Natural killer cell (primary cell): ENCODE measurements around the gene CD72. TPM values are rescaled to one million over a fixed set of nuclear protein-coding genes. Genes with fewer than 3 reads are reported as not detected.
"Not testable (repeated sequence)": the region's sequence is repeated elsewhere in the genome, so short reads cannot be mapped to it uniquely, and the experiment has no call there.

Experiments used
- ATAC-seq, 3 donors: fragments of 150-1000 bp in 2 of 3; fragments of 200-7000 bp in 1 of 3; cut with Tn5 transposase; 1 replicate in 1 of 3; 2 replicates in 2 of 3; pipeline ENCODE4 v1.10.0; 2021; ENCODE audit warnings: mild to moderate bottlenecking in 2 of 3, moderate library complexity in 2 of 3
- DNase-seq, 2 donors: peaks; one replicate each; pipeline versions ENCODE4 v3.0.0 to v3.0.0-alpha.2; 2013 to 2021; ENCODE audit warnings: mixed read lengths in 1 of 2
- H3K27ac ChIP-seq: one replicate; pipeline ENCODE4 v1.5.1; 2013; ENCODE audit warnings: mild to moderate bottlenecking, low read length
- H3K27me3 ChIP-seq: one replicate; pipeline ENCODE4 v1.6.1; 2013; ENCODE audit warnings: low read length; ENCODE audit not compliant: control insufficient read depth, insufficient read depth
- H3K36me3 ChIP-seq: one replicate; pipeline ENCODE4 v1.6.1; 2013; ENCODE audit warnings: low read length; ENCODE audit not compliant: control insufficient read depth, insufficient read depth
- H3K4me1 ChIP-seq: one replicate; pipeline ENCODE4 v1.6.1; 2013; ENCODE audit warnings: low read length; ENCODE audit not compliant: control insufficient read depth, insufficient read depth
- H3K4me3 ChIP-seq: one replicate; pipeline ENCODE4 v1.5.1; 2013; ENCODE audit warnings: low read length
- H3K9me3 ChIP-seq: one replicate; pipeline ENCODE4 v1.6.1; 2013; ENCODE audit warnings: low read length; ENCODE audit not compliant: control insufficient read depth, insufficient read depth
- H3K27ac Mint-ChIP-seq, 2 donors: one replicate each; pipeline ENCODE4 v1.8.0; 2022; ENCODE audit warnings: mild to moderate bottlenecking in 2 of 2, mixed read lengths in 2 of 2, moderate library complexity in 1 of 2
- H3K27me3 Mint-ChIP-seq, 2 donors: one replicate each; pipeline ENCODE4 v1.8.0; 2022; ENCODE audit warnings: low read depth in 2 of 2, mixed read lengths in 2 of 2
- H3K36me3 Mint-ChIP-seq: one replicate; pipeline ENCODE4 v1.8.0; 2022; ENCODE audit warnings: mixed read lengths
- H3K4me1 Mint-ChIP-seq, 2 donors: one replicate each; pipeline ENCODE4 v1.8.0; 2022; ENCODE audit warnings: mixed read lengths in 2 of 2
- H3K4me3 Mint-ChIP-seq: one replicate; pipeline ENCODE4 v1.8.0; 2022; ENCODE audit warnings: mild to moderate bottlenecking, moderate library complexity, mixed read lengths
- H3K9me3 Mint-ChIP-seq, 2 donors: one replicate each; pipeline ENCODE4 v1.8.0; 2022; ENCODE audit warnings: mixed read lengths in 2 of 2
- WGBS: methylation state at CpG from one replicate; pipeline ENCODE4 v1.1.7; 2013; ENCODE audit warnings: missing lambda C conversion rate; ENCODE audit not compliant: insufficient coverage; 5-methylcytosine and 5-hydroxymethylcytosine counted together
- intact Hi-C: fragments of 100-400 bp; cut with micrococcal nuclease; formaldehyde crosslinking; loops from one replicate; pipeline ENCODE4 v1.14.2; 2022
- total RNA-seq, 4 donors: library from RNA; stranded (reverse); fragments of 120-200 nt in 1 of 4; gene quantifications; one replicate each; pipeline versions ENCODE4 v1.2.3 to v1.2.4, GENCODE V29; 2013 to 2022
- TF ChIP-seq, protein P1 (sequence below): fragments of 200-600 bp; IDR thresholded peaks from one replicate; pipeline ENCODE4 v1.8.0; 2022; ENCODE audit warnings: antibody characterized with exemption

The CD72 gene
- total RNA-seq, 3 donors from 2014 or later (not counting 1 experiment from before 2014, with no cell fraction given): 27.0 to 48.1 (median 32.3) TPM

DNA sequence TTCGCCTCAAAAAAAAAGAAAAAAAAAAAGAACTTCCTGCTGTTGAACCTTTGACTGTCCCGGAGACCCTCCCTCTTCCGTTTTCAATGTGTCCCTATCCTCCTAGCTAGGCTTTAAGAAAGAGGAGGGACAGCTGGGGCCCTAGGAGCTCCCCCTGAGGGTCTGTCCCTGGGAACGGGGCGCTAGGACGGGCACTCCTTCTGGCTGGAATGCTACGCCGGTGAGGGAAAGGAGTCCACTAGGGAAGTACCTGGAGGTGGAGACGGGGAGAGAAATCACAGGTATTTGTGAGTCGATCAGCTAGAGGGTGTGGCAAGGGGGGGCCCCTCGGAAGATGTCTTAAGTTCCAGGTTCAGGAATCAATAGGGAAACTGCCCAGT, 27.9 kb upstream of the CD72 start:
- WGBS: under 1% methylated on average over 11 of the region's 11 CpGs
- H3K36me3 ChIP-seq: no peaks in the 10 kb centered on the region
- H3K27ac ChIP-seq: peak overlapping the region; percentile 82
- peaks cover 48 to 64% of the 10 kb centered on the region in 2 donors for H3K4me1 Mint-ChIP-seq
- no peaks in the 10 kb centered on the region for H3K36me3 Mint-ChIP-seq
- no peaks in the 10 kb centered on the region for H3K27me3 ChIP-seq
- H3K9me3 Mint-ChIP-seq: no peaks in the 10 kb centered on the region
- peak overlapping the region; percentile 55 for H3K4me3 ChIP-seq
- ATAC-seq: no peak
- H3K9me3 ChIP-seq: no peaks in the 10 kb centered on the region
- intact Hi-C loops: loop anchor here (1.0 to 2.0 kb wide), 3 partner anchors 42 to 169 kb away; partner anchors contain the start of genes CREB3, HINT2 and TLN1
- peaks cover 74% of the 10 kb centered on the region for H3K4me1 ChIP-seq
- TF ChIP-seq, protein P1, sequence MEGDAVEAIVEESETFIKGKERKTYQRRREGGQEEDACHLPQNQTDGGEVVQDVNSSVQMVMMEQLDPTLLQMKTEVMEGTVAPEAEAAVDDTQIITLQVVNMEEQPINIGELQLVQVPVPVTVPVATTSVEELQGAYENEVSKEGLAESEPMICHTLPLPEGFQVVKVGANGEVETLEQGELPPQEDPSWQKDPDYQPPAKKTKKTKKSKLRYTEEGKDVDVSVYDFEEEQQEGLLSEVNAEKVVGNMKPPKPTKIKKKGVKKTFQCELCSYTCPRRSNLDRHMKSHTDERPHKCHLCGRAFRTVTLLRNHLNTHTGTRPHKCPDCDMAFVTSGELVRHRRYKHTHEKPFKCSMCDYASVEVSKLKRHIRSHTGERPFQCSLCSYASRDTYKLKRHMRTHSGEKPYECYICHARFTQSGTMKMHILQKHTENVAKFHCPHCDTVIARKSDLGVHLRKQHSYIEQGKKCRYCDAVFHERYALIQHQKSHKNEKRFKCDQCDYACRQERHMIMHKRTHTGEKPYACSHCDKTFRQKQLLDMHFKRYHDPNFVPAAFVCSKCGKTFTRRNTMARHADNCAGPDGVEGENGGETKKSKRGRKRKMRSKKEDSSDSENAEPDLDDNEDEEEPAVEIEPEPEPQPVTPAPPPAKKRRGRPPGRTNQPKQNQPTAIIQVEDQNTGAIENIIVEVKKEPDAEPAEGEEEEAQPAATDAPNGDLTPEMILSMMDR: no peak
- no peaks in the 10 kb centered on the region for H3K27me3 Mint-ChIP-seq
- H3K4me3 Mint-ChIP-seq: peak overlapping the region; percentile 99
- DNase-seq: no peak
- H3K27ac Mint-ChIP-seq: peak overlapping the region; percentile 98

DNA sequence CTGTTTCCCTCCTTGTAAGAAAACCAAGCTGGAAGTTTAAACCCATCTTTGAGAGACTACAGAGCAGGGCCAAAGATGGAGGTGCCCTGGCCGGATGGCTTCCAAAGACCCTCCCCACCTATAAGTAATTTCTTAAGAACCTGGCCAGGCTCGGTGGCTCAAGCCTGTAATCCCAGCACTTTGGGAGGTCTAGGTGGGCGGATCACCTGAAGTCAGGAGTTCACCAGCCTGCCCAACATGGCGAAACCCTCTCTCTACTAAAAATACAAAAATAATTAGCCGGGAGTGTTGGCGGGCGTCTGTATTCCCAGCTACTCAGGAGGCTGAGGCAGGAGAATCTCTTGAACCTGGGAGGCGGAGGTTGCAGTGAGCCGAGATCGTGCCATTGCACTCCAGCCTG, 27.5 kb upstream of the CD72 start:
- not testable (repeated sequence) for H3K36me3 ChIP-seq, H3K9me3 ChIP-seq, DNase-seq, H3K9me3 Mint-ChIP-seq, H3K36me3 Mint-ChIP-seq, ATAC-seq, H3K27me3 Mint-ChIP-seq, H3K27me3 ChIP-seq
- 43% methylated on average over 10 of the region's 10 CpGs for WGBS
- peak overlapping the region; percentile 82 for H3K27ac ChIP-seq
- peaks cover 52 to 67% of the 10 kb centered on the region in 2 donors for H3K4me1 Mint-ChIP-seq
- H3K27ac Mint-ChIP-seq: peak overlapping the region; percentile 98
- peak overlapping the region; percentile 55 for H3K4me3 ChIP-seq
- intact Hi-C loops: loop anchor here (1.0 to 2.0 kb wide), 3 partner anchors 41 to 170 kb away; partner anchors contain the start of genes CREB3, HINT2 and TLN1
- peak overlapping the region; percentile 99 for H3K4me3 Mint-ChIP-seq
- peaks cover 70% of the 10 kb centered on the region for H3K4me1 ChIP-seq

DNA sequence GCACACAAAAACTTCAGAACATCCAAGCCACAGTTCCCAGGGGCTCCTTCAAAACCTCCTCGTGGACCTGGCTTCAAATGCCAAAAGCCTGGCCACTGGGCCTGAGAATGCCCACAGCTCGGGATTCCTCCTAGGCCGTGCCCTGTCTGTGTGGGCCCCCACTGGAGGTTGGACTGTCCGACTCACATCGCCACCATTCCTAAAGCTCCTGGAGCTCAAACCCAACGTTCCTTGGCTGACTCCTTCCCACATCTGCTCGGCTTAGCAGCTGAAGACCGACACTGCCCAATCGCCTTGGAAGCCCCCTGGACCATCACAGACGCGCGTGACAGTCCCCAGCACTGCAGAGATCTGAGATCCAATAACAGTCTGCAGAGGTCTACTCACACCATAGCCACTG, 24.8 kb upstream of the CD72 start:
- DNase-seq (no peak), ATAC-seq (no peak)
- no peak overlapping the region for H3K27ac Mint-ChIP-seq
- WGBS: 97% methylated on average over 12 of the region's 12 CpGs
- H3K4me3 Mint-ChIP-seq: no peak overlapping the region
- H3K36me3 Mint-ChIP-seq: no peaks in the 10 kb centered on the region
- Histone ChIP-seq H3K4me3 (no peak overlapping the region), H3K36me3 (no peaks in the 10 kb centered on the region), H3K9me3 (no peaks in the 10 kb centered on the region), H3K27ac (no peak overlapping the region), H3K4me1 (peaks cover 60% of the 10 kb centered on the region), H3K27me3 (no peaks in the 10 kb centered on the region)
- no peaks in the 10 kb centered on the region for H3K27me3 Mint-ChIP-seq
- H3K4me1 Mint-ChIP-seq: peaks cover 56 to 71% of the 10 kb centered on the region in 2 donors
- no peaks in the 10 kb centered on the region for H3K9me3 Mint-ChIP-seq
- TF ChIP-seq, protein P1: no peak
- intact Hi-C loops: no loop called here

DNA sequence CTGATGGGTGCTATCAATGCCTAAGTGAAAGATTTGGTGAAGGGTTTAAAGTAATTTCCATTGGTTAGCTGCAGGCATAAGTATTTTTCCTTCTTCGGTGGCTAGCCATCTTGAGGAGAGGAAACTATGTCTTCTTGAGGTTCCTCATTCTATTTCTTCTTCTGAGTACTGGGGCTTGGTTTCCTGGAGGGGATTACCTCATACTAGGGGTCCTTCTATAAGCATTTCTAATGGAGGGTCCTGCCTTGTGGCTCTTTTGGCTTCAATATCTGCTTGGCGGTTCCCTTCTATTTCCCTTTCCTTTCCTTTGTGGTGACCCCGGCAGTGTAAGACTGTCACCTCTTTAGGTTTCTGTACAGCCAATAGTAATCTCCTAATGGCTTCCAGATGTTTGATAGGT, 23.3 kb upstream of the CD72 start:
- peaks cover 62% of the 10 kb centered on the region for H3K4me1 ChIP-seq
- intact Hi-C loops, H3K4me3 ChIP-seq, H3K27me3 ChIP-seq, H3K27me3 Mint-ChIP-seq, H3K9me3 ChIP-seq, DNase-seq, H3K36me3 ChIP-seq, H3K9me3 Mint-ChIP-seq, H3K36me3 Mint-ChIP-seq, H3K27ac ChIP-seq, ATAC-seq: not testable (repeated sequence)
- WGBS: 70% methylated on average over 2 of the region's 3 CpGs
- Mint-ChIP-seq H3K27ac (peak overlapping the region; percentile 94 to 97), H3K4me1 (peaks cover 61 to 74% of the 10 kb centered on the region in 2 donors), H3K4me3 (peak overlapping the region; percentile 59)

DNA sequence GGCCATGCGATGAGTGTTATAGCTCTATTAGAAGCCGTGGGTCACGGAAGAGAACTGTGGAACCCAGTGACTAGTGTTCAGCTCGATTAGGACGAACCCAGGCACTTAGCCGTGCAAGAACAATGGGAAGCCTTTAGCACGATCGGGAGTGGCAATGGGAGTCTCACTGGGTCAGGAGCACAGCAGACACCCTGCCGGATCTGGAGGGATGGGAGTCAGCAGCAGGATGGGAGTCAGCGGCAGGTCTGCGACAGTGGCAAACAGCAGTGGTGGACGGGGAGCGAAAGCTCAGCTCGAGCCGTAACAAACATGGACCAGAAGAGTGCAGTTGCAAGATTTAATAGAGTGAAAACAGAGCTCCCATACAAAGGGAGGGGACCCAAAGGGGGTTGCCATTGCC, 22.2 kb upstream of the CD72 start:
- H3K27me3 Mint-ChIP-seq, H3K36me3 ChIP-seq, H3K9me3 ChIP-seq, intact Hi-C loops, H3K27me3 ChIP-seq, DNase-seq, H3K27ac ChIP-seq, H3K4me3 Mint-ChIP-seq, H3K9me3 Mint-ChIP-seq, H3K4me3 ChIP-seq, ATAC-seq, H3K36me3 Mint-ChIP-seq: not testable (repeated sequence)
- Mint-ChIP-seq H3K4me1 (peaks cover 66 to 75% of the 10 kb centered on the region in 2 donors), H3K27ac (peak overlapping the region; percentile 94 to 97)
- H3K4me1 ChIP-seq: peaks cover 61% of the 10 kb centered on the region
- 99% methylated on average over 15 of the region's 15 CpGs for WGBS
